ENCODE measurements around the gene CAPN15.
"Not testable (repeated sequence)": the region's sequence is repeated elsewhere in the genome, so short reads cannot be mapped to it uniquely, and the experiment has no call there.

The CAPN15 gene

GRCh38 chr16:527015-527903 is at the start of gene CAPN15:
CAPN15 (plus strand) TSS chr16:527712; CDS start chr16:546839, 19,127 bp downstream.
- Histone ChIP-seq H3K4me3 (ENCODE audit: low read depth in 1 of 2, low read length in 2 of 2) (peak within 1 kb of the TSS; percentile 83 to 84), H3K36me3 (ENCODE audit: control insufficient read depth in 1 of 2, insufficient read depth in 2 of 2, low read length in 2 of 2) (peaks cover 0 to 5% of the 10 kb centered on the region in 2 donors), H3K9ac (ENCODE audit: low read depth in 1 of 2, low read length in 2 of 2) (peak within 1 kb of the TSS; percentile 87 to 94), H3K27me3 (ENCODE audit: control insufficient read depth in 1 of 2, insufficient read depth in 2 of 2, low read length in 2 of 2) (no peaks in the 10 kb centered on the region), H3K27ac (ENCODE audit: low read depth, low read length) (peak within 1 kb of the TSS; percentile 98), H3K9me3 (ENCODE audit: control insufficient read depth in 1 of 2, low read length in 2 of 2) (no peaks in the 10 kb centered on the region), H3K4me1 (ENCODE audit: control insufficient read depth in 1 of 2, insufficient read depth in 2 of 2, low read length in 2 of 2) (peaks cover 41 to 51% of the 10 kb centered on the region in 2 donors)

GRCh38 chr16:478287-478686 is 49.2 kb upstream of the CAPN15 start:
- H3K9ac ChIP-seq (ENCODE audit: low read depth in 1 of 2, low read length in 2 of 2); H3K4me3 ChIP-seq (ENCODE audit: low read depth in 1 of 2, low read length in 2 of 2); H3K9me3 ChIP-seq (ENCODE audit: control insufficient read depth in 1 of 2, low read length in 2 of 2); H3K27ac ChIP-seq (ENCODE audit: low read depth, low read length); H3K27me3 ChIP-seq (ENCODE audit: control insufficient read depth in 1 of 2, insufficient read depth in 2 of 2, low read length in 2 of 2): not testable (repeated sequence)
- peaks cover 5 to 10% of the 10 kb centered on the region in 2 donors for H3K36me3 ChIP-seq (ENCODE audit: control insufficient read depth in 1 of 2, insufficient read depth in 2 of 2, low read length in 2 of 2)
- H3K4me1 ChIP-seq (ENCODE audit: control insufficient read depth in 1 of 2, insufficient read depth in 2 of 2, low read length in 2 of 2) = peaks cover 18 to 26% of the 10 kb centered on the region in 2 donors

- Histone ChIP-seq H3K27ac (ENCODE audit: low read depth, low read length) (no peak overlapping the region), H3K4me3 (ENCODE audit: low read depth in 1 of 2, low read length in 2 of 2) (no peak overlapping the region), H3K27me3 (ENCODE audit: control insufficient read depth in 1 of 2, insufficient read depth in 2 of 2, low read length in 2 of 2) (no peaks in the 10 kb centered on the region), H3K9ac (ENCODE audit: low read depth in 1 of 2, low read length in 2 of 2) (no peak overlapping the region), H3K9me3 (ENCODE audit: control insufficient read depth in 1 of 2, low read length in 2 of 2) (no peaks in the 10 kb centered on the region), H3K36me3 (ENCODE audit: control insufficient read depth in 1 of 2, insufficient read depth in 2 of 2, low read length in 2 of 2) (peaks cover 5 to 10% of the 10 kb centered on the region in 2 donors), H3K4me1 (ENCODE audit: control insufficient read depth in 1 of 2, insufficient read depth in 2 of 2, low read length in 2 of 2) (peaks cover under 1 to 2% of the 10 kb centered on the region in 2 donors)
Measured at GRCh38 chr16:482468-483185, 44.9 kb upstream of the CAPN15 start.

- Histone ChIP-seq H3K27ac (ENCODE audit: low read depth, low read length) (no peak overlapping the region), H3K27me3 (ENCODE audit: control insufficient read depth in 1 of 2, insufficient read depth in 2 of 2, low read length in 2 of 2) (no peaks in the 10 kb centered on the region), H3K9me3 (ENCODE audit: control insufficient read depth in 1 of 2, low read length in 2 of 2) (no peaks in the 10 kb centered on the region), H3K4me3 (ENCODE audit: low read depth in 1 of 2, low read length in 2 of 2) (no peak overlapping the region), H3K4me1 (ENCODE audit: control insufficient read depth in 1 of 2, insufficient read depth in 2 of 2, low read length in 2 of 2) (no peaks in the 10 kb centered on the region), H3K36me3 (ENCODE audit: control insufficient read depth in 1 of 2, insufficient read depth in 2 of 2, low read length in 2 of 2) (peaks cover 5 to 12% of the 10 kb centered on the region in 2 donors), H3K9ac (ENCODE audit: low read depth in 1 of 2, low read length in 2 of 2) (no peak overlapping the region)
Measured at GRCh38 chr16:483341-484075, 44.0 kb upstream of the CAPN15 start.

- Histone ChIP-seq H3K9ac (ENCODE audit: low read depth in 1 of 2, low read length in 2 of 2) (no peak overlapping the region), H3K4me3 (ENCODE audit: low read depth in 1 of 2, low read length in 2 of 2) (no peak overlapping the region), H3K4me1 (ENCODE audit: control insufficient read depth in 1 of 2, insufficient read depth in 2 of 2, low read length in 2 of 2) (no peaks in the 10 kb centered on the region), H3K9me3 (ENCODE audit: control insufficient read depth in 1 of 2, low read length in 2 of 2) (no peaks in the 10 kb centered on the region), H3K27ac (ENCODE audit: low read depth, low read length) (no peak overlapping the region), H3K27me3 (ENCODE audit: control insufficient read depth in 1 of 2, insufficient read depth in 2 of 2, low read length in 2 of 2) (no peaks in the 10 kb centered on the region), H3K36me3 (ENCODE audit: control insufficient read depth in 1 of 2, insufficient read depth in 2 of 2, low read length in 2 of 2) (peaks cover 14 to 38% of the 10 kb centered on the region in 2 donors)
Measured at GRCh38 chr16:489606-490005, 37.9 kb upstream of the CAPN15 start.

GRCh38 chr16:490768-491167 is 36.7 kb upstream of the CAPN15 start:
- no peaks in the 10 kb centered on the region for H3K4me1 ChIP-seq (ENCODE audit: control insufficient read depth in 1 of 2, insufficient read depth in 2 of 2, low read length in 2 of 2)
- no peak overlapping the region for H3K9ac ChIP-seq (ENCODE audit: low read depth in 1 of 2, low read length in 2 of 2)
- H3K27ac ChIP-seq (ENCODE audit: low read depth, low read length) = no peak overlapping the region
- peaks cover 14 to 37% of the 10 kb centered on the region in 2 donors for H3K36me3 ChIP-seq (ENCODE audit: control insufficient read depth in 1 of 2, insufficient read depth in 2 of 2, low read length in 2 of 2)
- H3K27me3 ChIP-seq (ENCODE audit: control insufficient read depth in 1 of 2, insufficient read depth in 2 of 2, low read length in 2 of 2) = no peaks in the 10 kb centered on the region
- H3K4me3 ChIP-seq (ENCODE audit: low read depth in 1 of 2, low read length in 2 of 2) = no peak overlapping the region
- no peaks in the 10 kb centered on the region for H3K9me3 ChIP-seq (ENCODE audit: control insufficient read depth in 1 of 2, low read length in 2 of 2)

- H3K4me1 ChIP-seq (ENCODE audit: control insufficient read depth in 1 of 2, insufficient read depth in 2 of 2, low read length in 2 of 2) = no peaks in the 10 kb centered on the region
- H3K9ac ChIP-seq (ENCODE audit: low read depth in 1 of 2, low read length in 2 of 2) = no peak overlapping the region
- H3K9me3 ChIP-seq (ENCODE audit: control insufficient read depth in 1 of 2, low read length in 2 of 2) = no peaks in the 10 kb centered on the region
- H3K4me3 ChIP-seq (ENCODE audit: low read depth in 1 of 2, low read length in 2 of 2) = no peak overlapping the region
- H3K27ac ChIP-seq (ENCODE audit: low read depth, low read length) = no peak overlapping the region
- peaks cover 14 to 37% of the 10 kb centered on the region in 2 donors for H3K36me3 ChIP-seq (ENCODE audit: control insufficient read depth in 1 of 2, insufficient read depth in 2 of 2, low read length in 2 of 2)
- H3K27me3 ChIP-seq (ENCODE audit: control insufficient read depth in 1 of 2, insufficient read depth in 2 of 2, low read length in 2 of 2) = no peaks in the 10 kb centered on the region
Measured at GRCh38 chr16:491220-491919, 36.1 kb upstream of the CAPN15 start.

- Histone ChIP-seq H3K9me3 (ENCODE audit: control insufficient read depth in 1 of 2, low read length in 2 of 2) (no peaks in the 10 kb centered on the region), H3K27me3 (ENCODE audit: control insufficient read depth in 1 of 2, insufficient read depth in 2 of 2, low read length in 2 of 2) (no peaks in the 10 kb centered on the region), H3K36me3 (ENCODE audit: control insufficient read depth in 1 of 2, insufficient read depth in 2 of 2, low read length in 2 of 2) (peaks cover 14 to 38% of the 10 kb centered on the region in 2 donors), H3K4me3 (ENCODE audit: low read depth in 1 of 2, low read length in 2 of 2) (no peak overlapping the region), H3K27ac (ENCODE audit: low read depth, low read length) (no peak overlapping the region), H3K9ac (ENCODE audit: low read depth in 1 of 2, low read length in 2 of 2) (no peak overlapping the region), H3K4me1 (ENCODE audit: control insufficient read depth in 1 of 2, insufficient read depth in 2 of 2, low read length in 2 of 2) (no peaks in the 10 kb centered on the region)
Measured at GRCh38 chr16:492211-492875, 35.2 kb upstream of the CAPN15 start.

GRCh38 chr16:494676-495075 is 32.8 kb upstream of the CAPN15 start:
- not testable (repeated sequence) for H3K9me3 ChIP-seq (ENCODE audit: control insufficient read depth in 1 of 2, low read length in 2 of 2); H3K4me1 ChIP-seq (ENCODE audit: control insufficient read depth in 1 of 2, insufficient read depth in 2 of 2, low read length in 2 of 2); H3K27me3 ChIP-seq (ENCODE audit: control insufficient read depth in 1 of 2, insufficient read depth in 2 of 2, low read length in 2 of 2); H3K27ac ChIP-seq (ENCODE audit: low read depth, low read length); H3K9ac ChIP-seq (ENCODE audit: low read depth in 1 of 2, low read length in 2 of 2); H3K4me3 ChIP-seq (ENCODE audit: low read depth in 1 of 2, low read length in 2 of 2)
- H3K36me3 ChIP-seq (ENCODE audit: control insufficient read depth in 1 of 2, insufficient read depth in 2 of 2, low read length in 2 of 2) = peaks cover 11 to 34% of the 10 kb centered on the region in 2 donors

Data from duodenal mucosa (tissue), 2 donors.